ENCODE results near the gene EPN2.

EPN2 gene

GRCh38 chr17:19380481-19381301 is 143.5 kb downstream of the EPN2 start:
- Histone ChIP-seq H3K4me3 (IDR thresholded peaks at IDR 0.05; ENCODE audit: insufficient read depth, low read depth, low read length) (no peak overlapping the region), H3K36me3 (ENCODE audit: insufficient read depth) (no peaks in the 10 kb centered on the region), H3K27me3 (ENCODE audit: insufficient read depth, low read depth) (no peaks in the 10 kb centered on the region), H3K4me1 (ENCODE audit: low read depth, poor library complexity, severe bottlenecking) (peaks cover 8% of the 10 kb centered on the region), H2AFZ (ENCODE audit: low read depth) (no peak overlapping the region), H3K79me2 (ENCODE audit: insufficient read depth, low read depth) (no peaks in the 10 kb centered on the region), H4K20me1 (ENCODE audit: insufficient read depth) (no peaks in the 10 kb centered on the region), H3K4me2 (no peak overlapping the region), H3K27ac (no peak overlapping the region), H3K9ac (no peak overlapping the region)
- TF ChIP-seq, protein P1, sequence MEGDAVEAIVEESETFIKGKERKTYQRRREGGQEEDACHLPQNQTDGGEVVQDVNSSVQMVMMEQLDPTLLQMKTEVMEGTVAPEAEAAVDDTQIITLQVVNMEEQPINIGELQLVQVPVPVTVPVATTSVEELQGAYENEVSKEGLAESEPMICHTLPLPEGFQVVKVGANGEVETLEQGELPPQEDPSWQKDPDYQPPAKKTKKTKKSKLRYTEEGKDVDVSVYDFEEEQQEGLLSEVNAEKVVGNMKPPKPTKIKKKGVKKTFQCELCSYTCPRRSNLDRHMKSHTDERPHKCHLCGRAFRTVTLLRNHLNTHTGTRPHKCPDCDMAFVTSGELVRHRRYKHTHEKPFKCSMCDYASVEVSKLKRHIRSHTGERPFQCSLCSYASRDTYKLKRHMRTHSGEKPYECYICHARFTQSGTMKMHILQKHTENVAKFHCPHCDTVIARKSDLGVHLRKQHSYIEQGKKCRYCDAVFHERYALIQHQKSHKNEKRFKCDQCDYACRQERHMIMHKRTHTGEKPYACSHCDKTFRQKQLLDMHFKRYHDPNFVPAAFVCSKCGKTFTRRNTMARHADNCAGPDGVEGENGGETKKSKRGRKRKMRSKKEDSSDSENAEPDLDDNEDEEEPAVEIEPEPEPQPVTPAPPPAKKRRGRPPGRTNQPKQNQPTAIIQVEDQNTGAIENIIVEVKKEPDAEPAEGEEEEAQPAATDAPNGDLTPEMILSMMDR (conservative IDR thresholded peaks at IDR 0.05; ENCODE audit: low read depth, low read length), result no peak

- no peak overlapping the region for H3K4me2 ChIP-seq
- H3K79me2 ChIP-seq (ENCODE audit: insufficient read depth, low read depth), result no peaks in the 10 kb centered on the region
- no peak overlapping the region for H3K9ac ChIP-seq
- no peak overlapping the region for H2AFZ ChIP-seq (ENCODE audit: low read depth)
- H3K27me3 ChIP-seq (ENCODE audit: insufficient read depth, low read depth), result no peaks in the 10 kb centered on the region
- TF ChIP-seq, protein P1 (conservative IDR thresholded peaks at IDR 0.05; ENCODE audit: low read depth, low read length), result no peak
- no peaks in the 10 kb centered on the region for H3K36me3 ChIP-seq (ENCODE audit: insufficient read depth)
- peaks cover 6% of the 10 kb centered on the region for H3K4me1 ChIP-seq (ENCODE audit: low read depth, poor library complexity, severe bottlenecking)
- no peak overlapping the region for H3K4me3 ChIP-seq (IDR thresholded peaks at IDR 0.05; ENCODE audit: insufficient read depth, low read depth, low read length)
- no peaks in the 10 kb centered on the region for H4K20me1 ChIP-seq (ENCODE audit: insufficient read depth)
- no peak overlapping the region for H3K27ac ChIP-seq
Measured at GRCh38 chr17:19381361-19381740, 144.2 kb downstream of the EPN2 start.

DNA sequence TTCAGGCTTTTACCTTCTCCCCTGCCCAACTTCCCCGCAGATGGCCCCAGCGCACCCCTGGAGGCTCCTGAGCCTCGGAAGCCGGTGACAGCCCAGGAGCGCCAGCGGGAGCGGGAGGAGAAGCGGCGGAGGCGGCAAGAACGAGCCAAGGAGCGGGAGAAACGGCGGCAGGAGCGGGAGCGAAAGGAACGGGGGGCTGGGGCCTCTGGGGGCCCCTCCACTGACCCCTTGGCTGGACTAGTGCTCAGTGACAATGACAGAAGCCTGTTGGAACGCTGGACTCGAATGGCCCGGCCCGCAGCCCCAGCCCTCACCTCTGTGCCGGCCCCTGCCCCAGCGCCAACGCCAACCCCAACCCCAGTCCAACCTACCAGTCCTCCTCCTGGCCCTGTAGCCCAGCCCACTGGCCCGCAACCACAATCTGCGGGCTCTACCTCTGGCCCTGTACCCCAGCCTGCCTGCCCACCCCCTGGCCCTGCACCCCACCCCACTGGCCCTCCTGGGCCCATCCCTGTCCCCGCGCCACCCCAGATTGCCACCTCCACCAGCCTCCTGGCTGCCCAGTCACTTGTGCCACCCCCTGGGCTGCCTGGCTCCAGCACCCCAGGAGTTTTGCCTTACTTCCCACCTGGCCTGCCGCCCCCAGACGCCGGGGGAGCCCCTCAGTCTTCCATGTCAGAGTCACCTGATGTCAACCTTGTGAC is 144.7 kb downstream of the EPN2 start:
- TF ChIP-seq, protein P1 (conservative IDR thresholded peaks at IDR 0.05; ENCODE audit: low read depth, low read length), result no peak
- H3K4me1 ChIP-seq (ENCODE audit: low read depth, poor library complexity, severe bottlenecking), result peaks cover 3% of the 10 kb centered on the region
- no peak overlapping the region for H3K9ac ChIP-seq
- no peak overlapping the region for H2AFZ ChIP-seq (ENCODE audit: low read depth)
- H3K36me3 ChIP-seq (ENCODE audit: insufficient read depth), result no peaks in the 10 kb centered on the region
- H3K27me3 ChIP-seq (ENCODE audit: insufficient read depth, low read depth), result no peaks in the 10 kb centered on the region
- no peaks in the 10 kb centered on the region for H3K79me2 ChIP-seq (ENCODE audit: insufficient read depth, low read depth)
- H3K27ac ChIP-seq, result no peak overlapping the region
- H3K4me3 ChIP-seq (IDR thresholded peaks at IDR 0.05; ENCODE audit: insufficient read depth, low read depth, low read length), result no peak overlapping the region
- H4K20me1 ChIP-seq (ENCODE audit: insufficient read depth), result no peaks in the 10 kb centered on the region
- no peak overlapping the region for H3K4me2 ChIP-seq

DNA sequence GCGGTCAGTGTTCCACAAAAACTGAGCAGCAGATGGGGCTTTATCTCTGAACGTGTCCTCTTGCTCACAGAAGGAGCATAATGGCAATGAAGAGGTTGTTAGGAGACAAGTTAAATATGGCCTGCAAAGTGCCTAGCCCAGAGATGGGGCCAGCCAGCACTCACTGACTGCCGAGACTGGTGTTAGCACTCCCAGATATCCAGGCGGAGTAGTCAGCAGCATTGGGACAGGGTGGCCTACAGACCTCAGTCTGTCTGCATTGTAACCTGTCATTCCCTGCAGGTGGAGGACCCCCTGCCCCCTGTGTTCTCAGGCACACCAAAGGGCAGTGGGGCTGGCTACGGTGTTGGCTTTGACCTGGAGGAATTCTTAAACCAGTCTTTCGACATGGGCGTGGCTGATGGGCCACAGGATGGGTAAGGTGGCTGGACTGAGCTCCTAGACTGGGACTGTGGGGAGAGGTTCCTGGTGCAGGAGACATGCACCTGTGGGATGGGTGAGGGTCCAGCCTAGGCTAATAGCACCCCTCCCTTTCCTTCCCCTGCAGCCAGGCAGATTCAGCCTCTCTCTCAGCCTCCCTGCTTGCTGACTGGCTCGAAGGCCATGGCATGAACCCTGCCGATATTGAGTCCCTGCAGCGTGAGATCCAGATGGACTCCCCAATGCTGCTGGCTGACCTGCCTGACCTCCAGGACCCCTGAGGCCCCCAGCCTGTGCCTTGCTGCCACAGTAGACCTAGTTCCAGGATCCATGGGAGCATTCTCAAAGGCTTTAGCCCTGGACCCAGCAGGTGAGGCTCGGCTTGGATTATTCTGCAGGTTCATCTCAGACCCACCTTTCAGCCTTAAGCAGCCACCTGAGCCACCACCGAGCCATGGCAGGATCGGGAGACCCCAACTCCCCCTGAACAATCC is 145.6 kb downstream of the EPN2 start:
- Histone ChIP-seq H3K27ac (no peak overlapping the region), H3K36me3 (ENCODE audit: insufficient read depth) (no peaks in the 10 kb centered on the region), H3K4me2 (no peak overlapping the region)

More for the DNA sequence above, 145.6 kb downstream of the EPN2 start:
- H3K4me3 ChIP-seq (IDR thresholded peaks at IDR 0.05; ENCODE audit: insufficient read depth, low read depth, low read length), result no peak overlapping the region
- no peaks in the 10 kb centered on the region for H3K27me3 ChIP-seq (ENCODE audit: insufficient read depth, low read depth)
- H4K20me1 ChIP-seq (ENCODE audit: insufficient read depth), result no peaks in the 10 kb centered on the region
- H3K9ac ChIP-seq, result no peak overlapping the region
- no peak overlapping the region for H2AFZ ChIP-seq (ENCODE audit: low read depth)
- no peaks in the 10 kb centered on the region for H3K4me1 ChIP-seq (ENCODE audit: low read depth, poor library complexity, severe bottlenecking)
- TF ChIP-seq, protein P1 (conservative IDR thresholded peaks at IDR 0.05; ENCODE audit: low read depth, low read length), result no peak
- H3K79me2 ChIP-seq (ENCODE audit: insufficient read depth, low read depth), result no peaks in the 10 kb centered on the region

All from KMS-11 (cell line).